Thyroid gland (tissue), 4 donors: ENCODE data around the gene RRP9. TPM values are rescaled to one million over a fixed set of nuclear protein-coding genes. Genes with fewer than 3 reads are reported as not detected.

ENCODE experiments used
- DNase-seq, 2 donors: peaks; one replicate each; pipeline ENCODE4 v3.0.0-alpha.2; 2019
- H3K27ac ChIP-seq, 3 donors: fragments of 200-600 bp; sonication (generic); 1 replicate in 2 of 3; 2 replicates in 1 of 3; pipeline ENCODE4 v1.5.1; 2016 to 2019; ENCODE audit warnings: mild to moderate bottlenecking in 1 of 3, moderate library complexity in 1 of 3
- H3K27me3 ChIP-seq: fragments of 200-600 bp; sonication (generic); one replicate; pipeline ENCODE4 v1.5.1; 2019
- H3K36me3 ChIP-seq, 2 donors: fragments of 200-600 bp; sonication (generic); one replicate each; pipeline ENCODE4 v1.5.1; 2016 to 2019
- H3K4me1 ChIP-seq, 2 donors: fragments of 200-600 bp; sonication (generic); one replicate each; pipeline ENCODE4 v1.5.1; 2017 to 2019
- H3K4me3 ChIP-seq, 3 donors: fragments of 200-600 bp; sonication (generic); replicated peaks in 1 of 3; 1 replicate in 2 of 3; 2 replicates in 1 of 3; pipeline ENCODE4 v1.5.1; 2016; ENCODE audit warnings: mild to moderate bottlenecking in 1 of 3
- H3K9me3 ChIP-seq: fragments of 200-600 bp; sonication (generic); one replicate; pipeline ENCODE4 v1.5.1; 2017
- CTCF ChIP-seq, 6 experiments: fragments of 200-600 bp in 3 of 6; fragments of 450-650 bp in 3 of 6; sonication (generic) in 3 of 6; IDR thresholded peaks; one replicate each; pipeline ENCODE4 v1.5.1; 2016 to 2019; ENCODE audit warnings: antibody characterized with exemption in 6 of 6, mild to moderate bottlenecking in 2 of 6, inconsistent platforms in 1 of 6, moderate library complexity in 1 of 6
- POLR2A ChIP-seq, 2 donors: fragments of 450-650 bp; IDR thresholded peaks; one replicate each; pipeline ENCODE4 v1.6.1; 2017; ENCODE audit warnings: antibody characterized with exemption in 2 of 2, mild to moderate bottlenecking in 2 of 2, moderate library complexity in 1 of 2
- WGBS, 2 donors: methylation state at CpG; one replicate each; pipeline ENCODE4 v1.1.5; 2017; 5-methylcytosine and 5-hydroxymethylcytosine counted together
- intact Hi-C: fragments of 100-400 bp; cut with DNase I; formaldehyde crosslinking; loops from one replicate; pipeline ENCODE4 v1.15.1; 2023
- total RNA-seq, 4 donors: library from RNA; depleted of rRNA; stranded (reverse); fragments of >200 nt; gene quantifications; one replicate each; pipeline ENCODE4 v1.2.3, GENCODE V29; 2016

The RRP9 gene
- total RNA-seq, 4 donors from 2014 or later: 7.3 to 14.4 (median 11.9) TPM

- no peak overlapping the region for H3K27ac ChIP-seq
- no peak for TF ChIP-seq CTCF (IDR thresholded peaks at IDR 0.05)
- TF ChIP-seq POLR2A (IDR thresholded peaks at IDR 0.05): no peak
- H3K36me3 ChIP-seq: peaks cover 16 to 18% of the 10 kb centered on the region in 2 donors
- WGBS, 2 donors: 39 to 43% methylated on average over 13 of the region's 13 CpGs
- H3K4me1 ChIP-seq: peaks cover 23 to 24% of the 10 kb centered on the region in 2 donors
- no peaks in the 10 kb centered on the region for H3K27me3 ChIP-seq
- peak overlapping the region; percentile 32 to 51 (median 39) for H3K4me3 ChIP-seq
- DNase-seq: no peak
- intact Hi-C loops: loop anchor here (5.0 kb wide), 2 partner anchors 36 to 116 kb away; partner anchors contain the start of genes ABHD14A and DUSP7
- H3K9me3 ChIP-seq: no peaks in the 10 kb centered on the region
Measured at GRCh38 chr3:51940648-51941462, 849 bp downstream of the RRP9 start.

GRCh38 chr3:51938780-51939425, 2.8 kb downstream of the RRP9 start:
- DNase-seq: no peak
- Histone ChIP-seq H3K36me3 (peaks cover 34 to 35% of the 10 kb centered on the region in 2 donors), H3K27ac (no peak overlapping the region), H3K4me1 (peaks cover 23 to 24% of the 10 kb centered on the region in 2 donors), H3K4me3 (no peak overlapping the region), H3K9me3 (no peaks in the 10 kb centered on the region), H3K27me3 (no peaks in the 10 kb centered on the region)
- 90% methylated on average over 9 of the region's 9 CpGs for WGBS, 2 donors
- TF ChIP-seq CTCF (IDR thresholded peaks at IDR 0.05) (no peak), POLR2A (IDR thresholded peaks at IDR 0.05) (no peak)
- intact Hi-C loops: no loop called here

GRCh38 chr3:51937611-51938450, 3.9 kb downstream of the RRP9 start:
- Histone ChIP-seq H3K36me3 (peaks cover 39 to 41% of the 10 kb centered on the region in 2 donors), H3K4me3 (no peak overlapping the region), H3K27ac (no peak overlapping the region), H3K9me3 (no peaks in the 10 kb centered on the region), H3K4me1 (peaks cover 16 to 17% of the 10 kb centered on the region in 2 donors), H3K27me3 (no peaks in the 10 kb centered on the region)
- no peak for TF ChIP-seq CTCF (IDR thresholded peaks at IDR 0.05)
- TF ChIP-seq POLR2A (IDR thresholded peaks at IDR 0.05): no peak
- no peak for DNase-seq
- intact Hi-C loops: no loop called here
- WGBS, 2 donors: 93 to 94% methylated on average over 10 to 13 of the region's 13 CpGs

GRCh38 chr3:51937014-51937413, 4.7 kb downstream of the RRP9 start:
- Histone ChIP-seq H3K27me3 (no peaks in the 10 kb centered on the region), H3K4me1 (peaks cover 9 to 11% of the 10 kb centered on the region in 2 donors), H3K27ac (no peak overlapping the region), H3K36me3 (peaks cover 41 to 44% of the 10 kb centered on the region in 2 donors), H3K4me3 (no peak overlapping the region), H3K9me3 (no peaks in the 10 kb centered on the region)
- DNase-seq: no peak
- TF ChIP-seq CTCF (IDR thresholded peaks at IDR 0.05): no peak
- no peak for TF ChIP-seq POLR2A (IDR thresholded peaks at IDR 0.05)
- intact Hi-C loops: no loop called here
- WGBS, 2 donors: 75 to 77% methylated on average over 9 of the region's 9 CpGs
